ENCODE measurements around the gene PDZD2.

The PDZD2 gene

GRCh38 chr5:31888564-31888963, 249.6 kb downstream of the PDZD2 start:
- no peak for DNase-seq

GRCh38 chr5:31889001-31889561, 250.2 kb downstream of the PDZD2 start:
- no peak for DNase-seq

GRCh38 chr5:31890046-31890445, 251.1 kb downstream of the PDZD2 start:
- DNase-seq, result no peak

- DNase-seq, result no peak
Observed at GRCh38 chr5:31894141-31894540, 255.2 kb downstream of the PDZD2 start.

- no peak for DNase-seq
Observed at GRCh38 chr5:31895199-31895820, 256.4 kb downstream of the PDZD2 start.

GRCh38 chr5:31898036-31898632, 259.2 kb downstream of the PDZD2 start:
- DNase-seq, result no peak

DNA sequence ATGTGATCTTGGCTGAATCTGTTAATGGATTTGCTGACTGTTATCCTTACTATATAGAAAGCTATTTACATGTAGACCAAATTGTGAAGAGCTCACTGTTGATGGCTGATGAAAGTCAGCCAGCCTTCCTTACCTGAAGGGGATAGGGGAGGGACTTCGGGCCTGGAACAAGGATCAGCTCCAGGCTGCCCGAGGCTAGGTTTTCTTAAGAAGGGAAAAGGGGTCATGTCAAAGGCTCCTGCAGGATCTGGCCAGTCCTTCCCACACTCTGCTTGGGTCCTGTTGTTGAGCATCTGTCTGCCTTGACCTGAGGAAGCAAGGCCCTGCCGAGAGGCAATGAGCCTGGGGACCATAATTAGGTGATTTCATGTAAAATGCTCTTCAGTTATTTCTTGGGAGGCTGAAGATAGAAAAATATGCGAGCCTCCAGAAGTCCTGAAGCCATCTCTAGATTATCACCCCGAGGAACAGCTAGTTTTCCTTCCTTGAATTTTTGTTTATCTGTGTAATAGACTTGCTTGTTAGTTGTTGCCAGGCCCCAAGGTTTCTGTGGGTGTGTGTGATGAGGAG, 261.4 kb downstream of the PDZD2 start:
- no peak for DNase-seq

DNA sequence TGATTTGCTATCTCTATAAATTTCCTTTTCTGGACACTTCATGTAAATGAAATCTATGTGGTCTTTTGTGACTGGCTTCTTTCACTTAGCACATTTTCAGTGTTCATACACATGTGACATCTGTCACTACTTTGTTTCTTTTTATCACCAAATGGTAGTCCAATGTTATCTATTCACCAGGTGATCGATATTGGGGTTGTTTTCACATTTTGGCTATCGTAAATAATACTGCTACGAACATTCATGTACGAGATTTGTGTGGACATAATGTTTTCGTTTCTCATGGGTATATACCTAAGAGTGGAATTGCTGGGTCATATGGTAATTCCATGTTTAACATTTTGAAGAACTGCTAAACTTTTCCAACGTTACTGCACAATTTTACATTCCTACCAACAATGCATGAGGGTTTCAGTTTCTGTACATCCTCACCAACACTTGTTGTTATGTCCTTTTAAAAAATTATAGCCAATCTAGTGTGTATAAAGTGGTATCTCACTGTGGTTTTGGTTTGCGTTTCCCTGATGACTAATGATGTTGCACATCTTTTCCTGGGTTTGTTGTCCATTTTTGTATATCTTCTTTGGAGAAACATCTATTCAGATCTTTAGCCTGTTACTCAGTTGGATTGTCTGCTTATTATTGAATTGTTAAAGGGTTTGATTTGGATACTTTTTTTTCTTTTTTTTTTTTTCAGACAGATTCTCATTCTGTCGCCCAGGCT, 263.0 kb downstream of the PDZD2 start:
- no peak for DNase-seq

GRCh38 chr5:31908396-31908795, 269.5 kb downstream of the PDZD2 start:
- DNase-seq, result no peak

GRCh38 chr5:31909073-31909472, 270.1 kb downstream of the PDZD2 start:
- no peak for DNase-seq

GRCh38 chr5:31911291-31912265, 272.6 kb downstream of the PDZD2 start:
- DNase-seq, result no peak

GRCh38 chr5:31913808-31914207, 274.9 kb downstream of the PDZD2 start:
- no peak for DNase-seq

- no peak for DNase-seq
Observed at GRCh38 chr5:31916327-31916726, 277.4 kb downstream of the PDZD2 start.

DNA sequence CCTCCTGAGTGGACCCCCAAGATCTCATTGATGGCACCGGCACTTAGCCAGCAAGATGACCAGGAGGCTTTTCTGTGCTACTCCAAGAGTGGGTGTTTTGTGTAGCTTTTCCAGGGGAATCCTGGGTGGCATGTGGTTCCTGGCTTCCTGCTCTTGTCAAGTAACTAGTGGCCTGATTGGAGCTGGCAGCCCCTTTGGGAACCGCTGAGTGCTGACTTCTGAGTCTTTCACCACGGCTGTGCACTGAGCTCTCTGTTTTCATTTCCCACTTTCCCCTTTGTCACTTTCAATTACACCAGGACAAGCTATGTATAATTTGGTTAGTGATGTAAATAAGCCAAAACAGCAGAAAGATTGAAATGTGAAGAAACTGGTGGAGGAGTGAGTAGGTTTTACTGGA, 279.8 kb downstream of the PDZD2 start:
- DNase-seq, result no peak

- DNase-seq, result no peak
Observed at GRCh38 chr5:31921852-31922305, 282.9 kb downstream of the PDZD2 start.

DNA sequence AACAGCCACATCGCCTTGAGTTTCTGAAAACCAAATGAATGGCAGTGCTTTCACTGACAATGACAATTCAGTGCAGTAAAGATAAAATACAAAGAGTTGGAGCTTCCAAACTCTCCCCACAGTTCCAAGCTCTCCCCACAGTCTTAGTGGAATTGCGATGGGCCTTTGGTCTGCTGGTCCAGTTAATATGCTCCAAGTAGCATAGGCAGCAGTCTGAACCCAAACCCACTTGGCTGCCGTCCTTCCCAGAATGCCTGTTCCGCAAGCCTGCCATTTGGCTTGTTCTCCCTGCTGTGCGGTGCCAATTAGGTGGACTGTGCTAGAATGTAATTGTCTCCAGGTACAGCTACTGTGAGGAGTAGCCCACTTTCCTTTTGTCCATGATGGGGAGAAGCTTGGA, 285.1 kb downstream of the PDZD2 start:
- DNase-seq, result no peak

GRCh38 chr5:31931874-31932273, 292.9 kb downstream of the PDZD2 start:
- DNase-seq, result no peak

DNA sequence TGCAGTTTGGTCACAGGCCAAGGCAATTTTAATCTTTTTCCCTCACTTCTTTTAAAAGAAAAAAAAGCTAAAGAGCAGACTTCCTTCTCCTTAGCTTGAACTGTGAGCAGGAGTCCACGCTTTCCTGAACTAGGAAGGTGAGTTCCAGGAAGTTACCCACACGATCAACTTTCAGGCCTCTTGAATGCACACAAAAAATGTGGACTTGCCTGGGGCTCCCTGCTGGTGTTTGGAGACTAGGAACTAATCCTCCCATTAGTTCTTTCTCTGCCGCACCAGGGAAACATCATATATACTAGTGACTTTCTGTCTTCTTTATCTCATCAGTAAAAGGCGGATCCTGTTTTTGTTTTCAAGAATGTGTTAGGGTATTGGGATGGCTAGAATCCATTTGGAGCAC, 295.2 kb downstream of the PDZD2 start:
- DNase-seq, result no peak

- DNase-seq, result no peak
Observed at GRCh38 chr5:31935496-31936369, 296.8 kb downstream of the PDZD2 start.

GRCh38 chr5:31936683-31937082, 297.8 kb downstream of the PDZD2 start:
- DNase-seq, result no peak

GRCh38 chr5:31937226-31937625, 298.3 kb downstream of the PDZD2 start:
- DNase-seq, result no peak
